Measurements from ENCODE around the gene SWT1. TPM values are rescaled to one million over a fixed set of nuclear protein-coding genes. Genes with fewer than 3 reads are reported as not detected.

SWT1 gene
- total RNA-seq, 1 donor from 2014 or later, result 6.1 TPM

DNA sequence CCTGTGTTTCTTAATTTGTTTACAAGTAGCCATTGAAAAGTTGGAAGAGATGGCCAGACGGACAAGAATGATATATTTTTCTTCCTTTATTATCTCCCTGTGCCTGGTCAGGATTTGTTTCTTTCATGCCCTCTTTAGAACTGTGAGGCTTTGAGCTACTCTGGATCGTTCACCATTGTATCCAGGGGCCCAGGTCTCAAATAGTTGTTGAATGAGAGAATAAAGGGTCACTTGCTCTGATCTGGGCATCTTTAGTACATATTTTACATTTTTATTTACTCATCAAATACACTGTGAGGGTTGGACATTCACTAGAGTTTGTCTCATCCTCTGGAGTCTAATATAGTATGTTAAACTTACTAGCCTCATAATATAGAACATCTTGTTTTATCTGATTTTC, 111.4 kb downstream of the SWT1 start:
- ATAC-seq (ENCODE audit: poor library complexity), result no peak
- intact Hi-C loops (cut with DNase I), result no loop called here
- DNase-seq, result no peak

GRCh38 chr1:185271921-185272320, 115.0 kb downstream of the SWT1 start:
- intact Hi-C loops (cut with DNase I), result no loop called here

DNA sequence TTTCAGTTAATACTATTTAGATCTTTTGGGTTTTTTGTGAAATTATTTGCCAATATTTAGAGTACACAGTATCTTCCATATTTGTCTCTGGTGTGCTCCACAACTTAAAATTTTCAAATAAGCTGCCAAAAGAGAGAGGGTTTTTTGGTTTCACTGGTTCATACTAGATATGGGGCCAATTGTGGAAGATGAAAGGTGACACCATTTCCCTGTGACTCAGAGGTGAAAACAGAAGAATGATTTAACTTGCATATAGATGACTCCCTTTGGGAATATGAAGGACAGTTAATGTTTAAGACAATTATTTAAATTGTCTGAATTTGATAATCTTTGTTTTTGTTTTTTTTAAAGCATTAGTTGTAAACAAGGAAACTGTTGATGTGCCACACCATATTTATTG, 122.6 kb downstream of the SWT1 start:
- intact Hi-C loops (cut with DNase I), result no loop called here
- DNase-seq (no peak), ATAC-seq (ENCODE audit: poor library complexity) (no peak)

More at GRCh38 chr1:185271921-185272320, 115.0 kb downstream of the SWT1 start:
- DNase-seq (no peak), ATAC-seq (ENCODE audit: poor library complexity) (no peak)

DNA sequence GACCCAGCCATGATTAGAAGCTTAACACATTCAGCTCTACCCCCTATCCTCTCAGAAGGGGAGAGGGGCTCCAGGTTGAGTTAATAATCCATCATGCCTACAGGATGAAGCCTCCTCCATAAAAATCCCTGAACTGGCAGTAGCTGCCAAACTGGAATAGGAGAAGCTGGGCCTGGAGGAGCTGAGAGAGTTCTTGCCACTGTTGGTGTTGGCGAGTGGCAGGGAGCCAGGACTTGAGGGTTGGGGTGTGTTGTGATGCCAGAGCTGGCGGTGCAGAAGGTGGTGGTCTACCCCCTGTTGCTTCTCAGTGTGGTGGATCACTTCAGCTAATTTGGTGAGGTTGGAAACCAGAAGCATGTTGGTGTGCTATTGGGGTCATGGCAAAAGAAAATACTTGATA, 123.6 kb downstream of the SWT1 start:
- ATAC-seq (ENCODE audit: poor library complexity), result no peak
- DNase-seq, result no peak
- intact Hi-C loops (cut with DNase I), result no loop called here

DNA sequence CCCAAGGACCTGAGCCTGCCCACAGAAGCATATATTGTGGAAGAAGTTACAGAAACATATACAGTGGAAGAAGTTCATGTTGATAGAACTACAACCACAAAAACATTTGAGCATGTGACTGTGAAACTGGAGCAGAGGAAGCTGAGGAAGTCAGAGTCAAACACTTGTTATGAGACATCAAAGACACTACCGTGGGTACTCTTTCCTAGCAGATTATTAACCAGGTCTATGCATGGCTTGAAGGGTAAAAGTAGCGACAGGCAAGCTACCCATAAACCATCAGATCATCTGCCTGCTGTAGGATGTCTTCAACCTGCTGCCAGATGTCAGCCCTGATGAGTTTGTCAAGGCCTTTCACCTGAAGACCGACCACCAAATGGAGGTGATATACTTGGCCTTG, 124.3 kb downstream of the SWT1 start:
- DNase-seq, result no peak
- intact Hi-C loops (cut with DNase I), result no loop called here
- no peak for ATAC-seq (ENCODE audit: poor library complexity)

- ATAC-seq (ENCODE audit: poor library complexity) (no peak), DNase-seq (no peak)
- intact Hi-C loops (cut with DNase I), result no loop called here
These were observed 127.1 kb downstream of the SWT1 start for GRCh38 chr1:185284116-185284515.

DNA sequence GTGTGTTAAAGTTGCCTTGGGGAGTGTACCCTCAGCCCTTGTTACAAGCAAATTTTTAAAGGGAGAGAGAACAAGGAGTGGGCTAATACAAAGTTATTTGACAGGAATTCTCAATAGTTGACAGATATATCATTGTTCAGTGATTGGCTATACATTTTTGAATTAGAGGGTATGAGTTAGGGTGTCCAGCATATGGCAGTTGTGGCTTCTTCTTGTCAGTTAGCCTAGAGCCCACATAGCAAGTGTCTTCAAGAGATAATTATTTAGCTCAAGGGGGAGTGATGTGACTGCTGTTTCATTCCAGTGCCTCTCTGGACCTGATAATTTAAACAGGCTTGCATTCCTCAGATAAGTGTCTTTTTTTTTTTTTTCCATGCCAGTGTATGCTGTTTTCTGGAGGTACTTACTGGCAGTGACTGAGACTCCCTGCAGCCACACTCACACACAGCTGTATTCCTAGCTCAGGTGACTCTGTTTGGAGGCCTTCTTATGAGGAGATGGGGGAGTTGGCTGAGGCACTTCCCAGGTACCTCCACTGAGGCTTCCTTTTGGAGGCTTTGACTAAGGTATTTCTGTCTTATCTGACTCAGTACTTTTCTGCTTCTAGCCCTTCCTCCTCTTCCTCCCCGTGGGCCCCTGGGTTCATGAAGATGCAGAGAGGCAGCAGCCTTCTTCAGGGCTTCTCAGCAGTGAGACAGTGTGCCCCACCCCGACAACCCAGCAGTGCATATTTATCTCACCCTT, 127.7 kb downstream of the SWT1 start:
- intact Hi-C loops (cut with DNase I), result no loop called here
- ATAC-seq (ENCODE audit: poor library complexity) (peak; percentile 51), DNase-seq (no peak)

DNA sequence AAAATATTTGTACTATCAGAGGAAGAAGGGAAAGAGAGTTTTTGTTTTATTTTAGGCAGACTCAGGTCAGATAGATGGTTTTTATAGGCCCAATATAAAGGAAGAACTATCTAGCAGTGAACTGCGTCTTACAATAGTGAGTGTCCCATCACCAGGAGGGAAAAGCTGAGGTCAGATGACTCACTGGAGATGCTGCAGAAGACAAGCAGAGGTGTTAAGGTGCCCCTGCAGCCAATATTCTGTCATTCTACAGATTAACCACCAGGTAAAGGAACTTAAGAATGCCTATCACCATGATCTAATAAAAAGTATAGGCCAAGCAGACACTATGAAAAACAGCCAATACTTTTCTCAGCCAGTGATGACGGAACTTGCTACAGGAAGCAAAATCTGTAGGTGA, 130.5 kb downstream of the SWT1 start:
- intact Hi-C loops (cut with DNase I), result no loop called here
- ATAC-seq (ENCODE audit: poor library complexity), result no peak
- DNase-seq, result no peak

- intact Hi-C loops (cut with DNase I), result no loop called here
- ATAC-seq (ENCODE audit: poor library complexity) (no peak), DNase-seq (no peak)
These were observed 131.5 kb downstream of the SWT1 start for GRCh38 chr1:185288435-185288834.

DNA sequence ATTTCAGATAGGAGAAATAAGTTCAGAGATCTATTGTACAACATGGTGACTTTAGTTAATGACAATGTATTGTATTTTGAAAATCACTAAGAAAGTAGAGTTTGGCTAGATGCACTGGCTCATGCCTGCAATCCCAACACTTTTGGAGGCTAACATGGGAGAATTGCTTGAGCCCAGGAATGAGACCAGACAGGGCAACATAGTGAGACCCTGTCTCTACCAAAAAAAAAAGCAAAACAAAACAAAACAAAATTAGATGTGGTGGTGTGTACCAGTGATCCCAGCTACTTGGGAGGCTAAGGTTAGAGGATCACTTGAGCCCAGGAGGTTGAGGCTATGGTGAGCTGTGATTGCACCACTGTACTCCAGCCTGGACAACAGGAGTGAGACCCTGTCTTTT, 132.9 kb downstream of the SWT1 start:
- DNase-seq, result no peak
- no peak for ATAC-seq (ENCODE audit: poor library complexity)
- intact Hi-C loops (cut with DNase I), result no loop called here

- intact Hi-C loops (cut with DNase I), result no loop called here
- no peak for ATAC-seq (ENCODE audit: poor library complexity)
- DNase-seq, result no peak
These were observed 134.2 kb downstream of the SWT1 start for GRCh38 chr1:185291159-185291558.

DNA sequence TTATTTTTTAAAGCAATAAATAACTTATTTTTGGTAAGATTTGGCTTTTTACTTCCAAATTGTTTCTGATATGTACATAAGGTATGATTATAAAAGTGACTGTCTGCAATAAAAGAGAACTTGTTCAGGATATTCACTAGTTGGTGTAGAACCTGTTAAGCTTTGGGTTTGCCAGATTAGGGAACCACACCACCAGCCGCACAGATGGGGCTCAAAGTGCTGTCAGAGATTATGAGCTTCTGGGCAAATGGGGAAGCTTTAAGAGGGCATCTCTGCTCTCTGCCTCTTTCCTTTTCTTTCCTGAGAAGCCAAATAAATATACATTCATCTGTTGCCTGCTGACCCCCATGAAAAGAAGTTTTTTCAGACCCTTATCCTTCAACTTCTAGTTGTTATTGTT, 134.7 kb downstream of the SWT1 start:
- DNase-seq (no peak), ATAC-seq (ENCODE audit: poor library complexity) (peak; percentile 40)
- intact Hi-C loops (cut with DNase I), result no loop called here

DNA sequence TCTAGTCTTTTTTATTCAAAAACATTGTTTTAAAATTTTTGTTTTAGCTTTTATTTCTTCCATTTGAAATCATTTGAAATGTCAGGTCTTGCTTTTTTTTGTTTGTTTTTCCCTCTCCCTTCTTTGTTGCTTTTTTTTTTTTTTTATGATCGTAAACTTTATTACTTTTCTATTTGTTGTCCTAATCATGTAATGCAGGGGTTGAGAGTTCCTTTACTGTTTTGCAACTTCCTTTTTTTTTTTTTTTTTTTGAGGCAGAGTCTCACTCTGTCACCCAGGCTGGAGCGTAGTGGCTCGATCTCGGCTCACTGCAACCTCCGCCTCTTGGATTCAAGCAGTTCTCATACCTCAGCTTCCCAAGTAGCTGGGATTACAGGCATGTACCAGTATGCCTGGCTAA, 135.3 kb downstream of the SWT1 start:
- peak; percentile 55 for DNase-seq
- ATAC-seq (ENCODE audit: poor library complexity), result peak; percentile 50
- intact Hi-C loops (cut with DNase I), result no loop called here

GRCh38 chr1:185293967-185294542, 137.1 kb downstream of the SWT1 start:
- DNase-seq, result no peak
- ATAC-seq (ENCODE audit: poor library complexity), result no peak
- intact Hi-C loops (cut with DNase I), result no loop called here

DNA sequence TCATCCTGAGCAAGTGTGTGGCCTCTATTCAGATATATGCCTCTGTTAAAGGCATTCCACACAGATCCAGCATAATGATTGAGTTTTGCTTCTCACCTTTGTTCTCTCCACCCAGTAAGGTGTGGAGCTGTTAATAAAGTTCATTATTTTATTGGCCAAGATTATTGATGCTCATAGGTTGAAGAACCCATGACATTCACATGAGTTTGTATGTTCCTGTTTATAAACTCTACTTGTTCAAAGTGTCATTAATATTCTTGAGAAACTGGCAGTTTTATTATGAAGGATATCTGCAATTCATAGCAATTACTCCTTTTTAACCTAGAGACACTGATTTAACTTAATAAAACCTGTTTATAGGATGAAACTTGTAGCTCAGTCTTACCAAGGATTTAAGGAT, 138.1 kb downstream of the SWT1 start:
- intact Hi-C loops (cut with DNase I), result no loop called here
- ATAC-seq (ENCODE audit: poor library complexity), result no peak
- no peak for DNase-seq

DNA sequence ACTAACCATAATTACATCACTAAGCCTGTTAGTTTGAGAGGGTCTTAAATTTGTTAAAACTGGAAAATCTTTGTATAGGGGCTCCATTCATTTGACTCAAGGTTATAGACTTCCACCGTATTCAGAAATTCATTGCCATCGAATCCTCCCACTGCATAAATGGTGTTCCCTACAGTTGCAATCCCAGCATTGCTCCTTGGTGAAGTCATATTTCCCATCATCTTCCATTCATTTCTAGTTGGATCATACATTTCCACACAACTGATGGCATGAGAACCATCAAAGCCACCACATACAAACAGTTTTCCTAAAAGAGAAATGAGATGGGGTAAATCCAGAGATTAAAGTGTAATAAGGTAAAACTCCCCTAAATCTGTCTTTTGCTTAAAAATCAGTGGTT, 141.0 kb downstream of the SWT1 start:
- intact Hi-C loops (cut with DNase I), result no loop called here
- no peak for ATAC-seq (ENCODE audit: poor library complexity)
- DNase-seq, result no peak

DNA sequence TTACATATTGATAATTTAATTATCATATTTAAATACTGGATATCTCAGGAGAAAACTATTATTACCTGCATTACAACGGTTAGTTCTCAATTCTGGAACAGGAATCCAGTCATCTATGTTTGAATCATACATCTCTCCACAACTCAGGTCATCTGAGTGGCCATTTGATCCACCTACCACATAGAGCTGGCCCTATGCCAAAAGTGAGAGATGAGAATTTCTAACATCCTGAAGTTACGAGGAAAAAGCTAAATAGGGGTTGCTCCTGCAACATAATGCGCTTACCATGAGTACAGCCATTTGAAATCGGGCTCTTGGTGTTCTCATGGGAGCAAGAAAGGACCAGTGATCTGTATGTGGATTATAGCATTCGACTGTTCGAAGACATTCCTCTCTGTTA, 143.2 kb downstream of the SWT1 start:
- no peak for ATAC-seq (ENCODE audit: poor library complexity)
- intact Hi-C loops (cut with DNase I), result no loop called here
- no peak for DNase-seq

DNA sequence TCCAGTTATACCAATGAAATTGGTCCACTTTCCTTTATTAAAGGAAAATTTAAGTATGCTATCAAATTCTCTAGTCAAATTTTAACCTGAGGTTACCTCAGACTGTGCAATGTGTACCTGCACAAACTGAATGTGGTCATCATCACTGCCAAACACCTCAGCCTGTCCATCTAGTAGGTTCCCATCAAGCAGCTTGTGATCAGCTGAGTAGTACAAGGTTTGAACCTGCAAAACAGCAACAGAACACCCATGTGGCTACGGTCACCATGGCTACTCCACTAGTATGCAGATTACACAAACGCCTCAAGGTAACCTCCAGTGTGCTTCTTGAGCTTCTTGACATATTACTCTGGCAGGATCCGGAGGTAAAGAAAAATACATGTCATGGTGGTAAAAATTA, 148.5 kb downstream of the SWT1 start:
- intact Hi-C loops (cut with DNase I), result no loop called here
- no peak for ATAC-seq (ENCODE audit: poor library complexity)
- no peak for DNase-seq

DNA sequence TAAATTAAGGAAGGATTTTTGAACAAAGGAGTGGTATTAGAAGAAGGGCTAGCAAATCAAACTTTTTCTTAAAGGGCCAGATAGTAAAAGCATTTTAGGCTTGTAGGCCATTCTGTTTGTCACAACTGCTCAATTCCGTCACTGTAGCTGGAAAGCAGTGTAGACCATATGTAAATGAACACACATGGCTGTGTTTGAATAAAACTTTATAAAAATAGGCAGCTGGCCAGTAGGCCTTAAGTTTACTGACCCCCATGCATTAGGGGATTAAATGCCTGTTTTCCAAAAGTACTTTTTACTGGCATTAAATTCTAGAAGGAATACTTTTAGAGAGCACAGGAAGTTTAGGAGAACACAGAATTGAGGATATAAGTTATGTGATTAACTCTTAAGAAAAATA, 151.2 kb downstream of the SWT1 start:
- no peak for ATAC-seq (ENCODE audit: poor library complexity)
- DNase-seq, result no peak
- intact Hi-C loops (cut with DNase I), result no loop called here

DNA sequence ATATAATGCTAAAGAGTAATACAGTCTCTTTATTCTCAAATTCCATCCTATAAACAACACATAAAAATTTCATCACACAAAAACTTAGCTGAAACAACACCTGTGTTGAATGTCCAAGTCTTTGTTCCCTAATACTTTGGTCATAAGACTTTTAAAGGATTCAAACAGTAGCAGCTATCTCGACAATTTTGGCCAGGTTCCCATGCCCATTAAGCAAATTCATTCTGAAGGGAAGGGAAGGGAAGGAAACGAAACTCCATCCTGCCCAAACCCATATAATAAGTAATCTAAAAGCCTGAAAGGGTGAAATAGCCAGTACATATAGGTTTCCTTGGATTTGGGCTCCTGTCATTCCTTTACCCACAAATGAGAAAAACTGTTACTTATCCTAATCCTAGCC, 152.6 kb downstream of the SWT1 start:
- DNase-seq, result no peak
- peak; percentile 48 for ATAC-seq (ENCODE audit: poor library complexity)
- intact Hi-C loops (cut with DNase I), result no loop called here

All from Right ventricle myocardium superior (tissue), 1 donor.